Measurements from ENCODE around the gene GPR84.

The GPR84 gene

GRCh38 chr12:54374562-54375258, 10.4 kb upstream of the GPR84 start:
- DNase-seq (ENCODE audit: low spot score), result no peak

GRCh38 chr12:54373649-54374561, 9.6 kb upstream of the GPR84 start:
- DNase-seq (ENCODE audit: low spot score), result no peak

GRCh38 chr12:54372113-54372806, 8.0 kb upstream of the GPR84 start:
- no peak for DNase-seq (ENCODE audit: low spot score)

GRCh38 chr12:54371328-54372112, 7.2 kb upstream of the GPR84 start:
- no peak for DNase-seq (ENCODE audit: low spot score)

GRCh38 chr12:54370171-54370730, 6.0 kb upstream of the GPR84 start:
- DNase-seq (ENCODE audit: low spot score), result peak; percentile 75

GRCh38 chr12:54369597-54370131, 5.4 kb upstream of the GPR84 start:
- DNase-seq (ENCODE audit: low spot score), result no peak

GRCh38 chr12:54368709-54369596, 4.7 kb upstream of the GPR84 start:
- DNase-seq (ENCODE audit: low spot score), result peak; percentile 84

- DNase-seq (ENCODE audit: low spot score), result no peak
Measured at GRCh38 chr12:54368025-54368708, 3.9 kb upstream of the GPR84 start.

- no peak for DNase-seq (ENCODE audit: low spot score)
Measured at GRCh38 chr12:54363618-54364017, 668 bp downstream of the GPR84 start.

- DNase-seq (ENCODE audit: low spot score), result no peak
Measured at GRCh38 chr12:54363047-54363446, 1.2 kb downstream of the GPR84 start.

GRCh38 chr12:54360717-54361456, 3.4 kb downstream of the GPR84 start:
- peak; percentile 89 for DNase-seq (ENCODE audit: low spot score)

GRCh38 chr12:54359762-54360351, 4.4 kb downstream of the GPR84 start:
- no peak for DNase-seq (ENCODE audit: low spot score)

GRCh38 chr12:54358945-54359761, 5.1 kb downstream of the GPR84 start:
- DNase-seq (ENCODE audit: low spot score), result peak; percentile 100

GRCh38 chr12:54358191-54358944, 5.9 kb downstream of the GPR84 start:
- DNase-seq (ENCODE audit: low spot score), result peak; percentile 60

- DNase-seq (ENCODE audit: low spot score), result no peak
Measured at GRCh38 chr12:54357506-54358190, 6.6 kb downstream of the GPR84 start.

GRCh38 chr12:54356951-54357356, 7.3 kb downstream of the GPR84 start:
- peak; percentile 91 for DNase-seq (ENCODE audit: low spot score)

Measured in SK-N-DZ (cell line).